CD14-positive monocyte (primary cell): ENCODE results near the gene SULT1B1. TPM values are rescaled to one million over a fixed set of nuclear protein-coding genes. Genes with fewer than 3 reads are reported as not detected.
"Not testable (repeated sequence)": the region's sequence is repeated elsewhere in the genome, so short reads cannot be mapped to it uniquely, and the experiment has no call there.

Experiments used
- DNase-seq, 3 donors: peaks; one replicate each; pipeline ENCODE4 v3.0.0-alpha.2; 2011 to 2022
- H2AFZ ChIP-seq: 2 replicates; pipeline ENCODE4 v1.6.0; 2012; ENCODE audit warnings: mild to moderate bottlenecking, low read depth, low read length, inconsistent platforms; ENCODE audit not compliant: insufficient read depth, poor library complexity, severe bottlenecking
- H3K27ac ChIP-seq, 2 donors: 1 replicate in 1 of 2; 2 replicates in 1 of 2; pipeline ENCODE4 v1.5.1; 2012 to 2013; ENCODE audit warnings: low read length in 2 of 2, control low read depth in 1 of 2, inconsistent platforms in 1 of 2, low read depth in 1 of 2, mild to moderate bottlenecking in 1 of 2
- H3K27me3 ChIP-seq, 2 donors: one replicate each; pipeline versions ENCODE4 v1.6.0 to v1.6.1; 2011 to 2013; ENCODE audit warnings: low read length in 2 of 2; ENCODE audit not compliant: control insufficient read depth in 2 of 2, insufficient read depth in 2 of 2
- H3K36me3 ChIP-seq, 2 donors: replicated peaks in 1 of 2; 1 replicate in 1 of 2; 2 replicates in 1 of 2; pipeline versions ENCODE4 v1.5.1 to v1.6.1; 2012 to 2013; ENCODE audit warnings: low read length in 2 of 2, control low read depth in 1 of 2, inconsistent platforms in 1 of 2, mild to moderate bottlenecking in 1 of 2; ENCODE audit not compliant: insufficient read depth in 2 of 2, control insufficient read depth in 1 of 2
- H3K4me1 ChIP-seq, 2 donors: 1 replicate in 1 of 2; 2 replicates in 1 of 2; pipeline versions ENCODE4 v1.5.1 to v1.6.1; 2012 to 2013; ENCODE audit warnings: low read length in 2 of 2, control low read depth in 1 of 2, inconsistent platforms in 1 of 2, mild to moderate bottlenecking in 1 of 2, moderate library complexity in 1 of 2; ENCODE audit not compliant: insufficient read depth in 2 of 2, control insufficient read depth in 1 of 2
- H3K4me2 ChIP-seq: replicated peaks from 2 replicates; pipeline ENCODE3; 2012; ENCODE audit warnings: low read length, moderate library complexity, mild to moderate bottlenecking; ENCODE audit not compliant: poor library complexity, severe bottlenecking; ENCODE audit errors: extremely low read depth
- H3K4me3 ChIP-seq, 3 experiments: fragments of 200-600 bp in 1 of 3; sonication (generic) in 1 of 3; replicated peaks in 1 of 3; 1 replicate in 2 of 3; 2 replicates in 1 of 3; pipeline ENCODE4 v1.5.1; 2011 to 2013; ENCODE audit warnings: low read length in 3 of 3, mild to moderate bottlenecking in 3 of 3, control low read depth in 2 of 3, low read depth in 2 of 3, inconsistent platforms in 1 of 3, moderate library complexity in 1 of 3
- H3K79me2 ChIP-seq: 2 replicates; pipeline ENCODE4 v1.6.0; 2012; ENCODE audit warnings: mild to moderate bottlenecking, control low read depth, inconsistent platforms, low read length, moderate library complexity; ENCODE audit not compliant: insufficient read depth
- H3K9ac ChIP-seq: 2 replicates; pipeline ENCODE4 v1.6.0; 2017; ENCODE audit warnings: low read length, mild to moderate bottlenecking; ENCODE audit not compliant: insufficient read depth, poor library complexity, severe bottlenecking
- H3K9me3 ChIP-seq, 2 donors: replicated peaks in 1 of 2; 1 replicate in 1 of 2; 2 replicates in 1 of 2; pipeline versions ENCODE4 v1.5.1 to v1.6.1; 2012 to 2013; ENCODE audit warnings: low read length in 2 of 2, control low read depth in 1 of 2; ENCODE audit not compliant: control insufficient read depth in 1 of 2, insufficient read depth in 1 of 2
- H4K20me1 ChIP-seq: 2 replicates; pipeline ENCODE4 v1.6.0; 2012; ENCODE audit warnings: mild to moderate bottlenecking, low read length, control low read depth, moderate library complexity; ENCODE audit not compliant: insufficient read depth
- H3K27ac Mint-ChIP-seq, 7 donors: one replicate each; pipeline ENCODE4 v1.8.0; 2020; ENCODE audit warnings: mild to moderate bottlenecking in 7 of 7, mixed read lengths in 7 of 7, moderate library complexity in 6 of 7, inconsistent platforms in 2 of 7
- H3K27me3 Mint-ChIP-seq, 3 donors: one replicate each; pipeline ENCODE4 v1.8.0; 2021 to 2022; ENCODE audit warnings: low read depth in 3 of 3, mild to moderate bottlenecking in 3 of 3, mixed read lengths in 3 of 3, moderate library complexity in 3 of 3, inconsistent platforms in 1 of 3
- H3K36me3 Mint-ChIP-seq, 2 donors: one replicate each; pipeline ENCODE4 v1.8.0; 2020; ENCODE audit warnings: mixed read lengths in 2 of 2, inconsistent platforms in 1 of 2, mild to moderate bottlenecking in 1 of 2
- H3K4me1 Mint-ChIP-seq: one replicate; pipeline ENCODE4 v1.8.0; 2020; ENCODE audit warnings: mild to moderate bottlenecking, mixed read lengths
- H3K4me3 Mint-ChIP-seq, 2 donors: one replicate each; pipeline ENCODE4 v1.8.0; 2020; ENCODE audit warnings: mild to moderate bottlenecking in 2 of 2, mixed read lengths in 2 of 2, moderate library complexity in 1 of 2
- H3K9me3 Mint-ChIP-seq, 7 donors: one replicate each; pipeline ENCODE4 v1.8.0; 2020 to 2022; ENCODE audit warnings: mixed read lengths in 7 of 7, mild to moderate bottlenecking in 6 of 7, moderate library complexity in 6 of 7, inconsistent platforms in 2 of 7
- CTCF ChIP-seq: fragments of 200-600 bp; IDR thresholded peaks from one replicate; pipeline ENCODE4 v1.8.0; 2022; ENCODE audit warnings: antibody characterized with exemption, mild to moderate bottlenecking
- WGBS: methylation state at CpG from one replicate; pipeline ENCODE4 v1.1.5; 2013; ENCODE audit warnings: missing lambda C conversion rate; ENCODE audit not compliant: insufficient coverage; 5-methylcytosine and 5-hydroxymethylcytosine counted together
- intact Hi-C, 2 donors: fragments of 100-400 bp; cut with micrococcal nuclease; formaldehyde crosslinking; loops; one replicate each; pipeline versions ENCODE4 v1.15.0 to v1.15.1; 2023
- polyA plus RNA-seq, 3 donors: library from polyadenylated mRNA; depleted of rRNA in 1 of 3; unstranded in 2 of 3; stranded (reverse) in 1 of 3; fragments of 300-500 nt in 2 of 3; fragments of >200 nt in 1 of 3; fragmentation: Illumina TruSeq in 2 of 3; gene quantifications; 1 replicate in 2 of 3; 2 replicates in 1 of 3; pipeline ENCODE4 v1.2.3, GENCODE V29; 2012 to 2021

SULT1B1 gene
- polyA plus RNA-seq, 3 donors = 3.4 to 15.6 (median 11.2) TPM

DNA sequence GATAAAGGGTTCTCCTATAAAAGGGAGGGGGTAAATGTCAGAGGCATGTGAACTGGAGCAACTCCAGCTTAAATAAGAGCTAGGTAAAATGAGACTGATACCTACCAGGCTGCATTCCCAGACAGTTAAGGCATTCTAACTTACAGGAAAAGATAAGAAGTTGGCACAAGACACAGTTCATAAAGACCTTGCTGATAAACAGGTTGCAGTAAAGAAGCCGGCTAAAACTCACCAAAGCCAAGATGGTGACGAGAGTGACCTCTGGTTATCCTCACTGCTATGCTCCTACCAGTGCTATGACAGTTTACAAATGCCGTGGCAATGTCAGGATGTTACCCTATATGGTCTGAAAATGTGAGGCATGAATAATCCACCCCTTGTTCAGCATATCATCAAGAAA is 13.1 kb upstream of the SULT1B1 start:
- no CpG with 5 or more reads among the region's 3 CpGs for WGBS
- no peaks in the 10 kb centered on the region for H3K4me1 ChIP-seq
- TF ChIP-seq CTCF = no peak
- no peaks in the 10 kb centered on the region for H3K9me3 ChIP-seq
- H4K20me1 ChIP-seq = no peaks in the 10 kb centered on the region
- no peaks in the 10 kb centered on the region for H3K79me2 ChIP-seq
- H3K27ac ChIP-seq = no peak overlapping the region
- H3K36me3 Mint-ChIP-seq = no peaks in the 10 kb centered on the region
- intact Hi-C loops = no loop called here
- H2AFZ ChIP-seq = no peak overlapping the region
- H3K4me3 Mint-ChIP-seq = no peak overlapping the region
- no peaks in the 10 kb centered on the region for H3K27me3 ChIP-seq
- H3K4me3 ChIP-seq = no peak overlapping the region
- H3K4me1 Mint-ChIP-seq = no peaks in the 10 kb centered on the region
- H3K9me3 Mint-ChIP-seq = peaks cover 0 to 3% (median 0%) of the 10 kb centered on the region in 7 donors
- H3K9ac ChIP-seq = no peak overlapping the region
- no peaks in the 10 kb centered on the region for H3K36me3 ChIP-seq
- no peak overlapping the region for H3K27ac Mint-ChIP-seq
- no peak for DNase-seq
- no peak overlapping the region for H3K4me2 ChIP-seq
- no peaks in the 10 kb centered on the region for H3K27me3 Mint-ChIP-seq

- not testable (repeated sequence) for H3K27ac Mint-ChIP-seq, H3K9me3 ChIP-seq, H3K4me2 ChIP-seq, DNase-seq, H3K4me1 Mint-ChIP-seq, H3K27ac ChIP-seq, H3K4me1 ChIP-seq, H4K20me1 ChIP-seq, H3K9ac ChIP-seq, H3K4me3 ChIP-seq, H3K79me2 ChIP-seq, H3K36me3 ChIP-seq, H3K27me3 Mint-ChIP-seq, H2AFZ ChIP-seq, H3K9me3 Mint-ChIP-seq, H3K36me3 Mint-ChIP-seq, H3K4me3 Mint-ChIP-seq, H3K27me3 ChIP-seq
- intact Hi-C loops = loop anchor here in 1 of 2 donors (10.0 kb wide), 1 partner anchor 56 kb away; no protein-coding TSS in a partner anchor
- WGBS = no CpG with 5 or more reads among the region's 3 CpGs
These were observed 8.1 kb upstream of the SULT1B1 start for GRCh38 chr4:69768554-69768953.
